CD4-positive, alpha-beta T cell treated with Interleukin-21 for 1 hour (primary cell): ENCODE data around the gene CDY1.
"Not testable (repeated sequence)": the region's sequence is repeated elsewhere in the genome, so short reads cannot be mapped to it uniquely, and the experiment has no call there.

Experiments
- DNase-seq: peaks from one replicate; pipeline ENCODE4 v3.0.0-alpha.2; 2020

Gene CDY1, protein sequence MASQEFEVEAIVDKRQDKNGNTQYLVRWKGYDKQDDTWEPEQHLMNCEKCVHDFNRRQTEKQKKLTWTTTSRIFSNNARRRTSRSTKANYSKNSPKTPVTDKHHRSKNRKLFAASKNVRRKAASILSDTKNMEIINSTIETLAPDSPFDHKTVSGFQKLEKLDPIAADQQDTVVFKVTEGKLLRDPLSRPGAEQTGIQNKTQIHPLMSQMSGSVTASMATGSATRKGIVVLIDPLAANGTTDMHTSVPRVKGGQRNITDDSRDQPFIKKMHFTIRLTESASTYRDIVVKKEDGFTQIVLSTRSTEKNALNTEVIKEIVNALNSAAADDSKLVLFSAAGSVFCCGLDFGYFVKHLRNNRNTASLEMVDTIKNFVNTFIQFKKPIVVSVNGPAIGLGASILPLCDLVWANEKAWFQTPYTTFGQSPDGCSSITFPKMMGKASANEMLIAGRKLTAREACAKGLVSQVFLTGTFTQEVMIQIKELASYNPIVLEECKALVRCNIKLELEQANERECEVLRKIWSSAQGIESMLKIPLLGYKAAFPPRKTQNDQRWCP

GRCh38 chrY:25621817-25622216 is at the start of gene CDY1:
TSS of gene CDY1 (plus strand) at chrY:25622117. CDS start at chrY:25622443, 326 bp downstream.
- not testable (repeated sequence) for DNase-seq

DNA sequence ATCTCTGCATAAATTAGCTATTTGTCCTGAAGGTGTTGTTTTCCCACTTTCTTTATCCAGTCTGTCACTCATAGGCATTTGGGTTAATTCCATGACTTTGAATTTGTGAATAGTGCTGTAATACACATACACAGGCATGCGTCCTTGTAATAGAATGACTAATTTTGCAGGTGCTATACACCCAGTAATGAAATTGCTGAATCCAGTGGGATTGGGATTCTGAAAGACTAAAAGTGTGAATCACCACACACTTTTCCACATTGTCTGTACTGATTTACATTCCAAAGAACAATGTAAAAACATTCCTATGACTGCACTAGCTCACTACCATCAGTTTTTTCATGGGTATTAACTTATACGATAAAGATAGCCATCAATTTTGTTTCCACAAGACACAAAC is 28.6 kb upstream of the CDY1 start:
- not testable (repeated sequence) for DNase-seq

DNA sequence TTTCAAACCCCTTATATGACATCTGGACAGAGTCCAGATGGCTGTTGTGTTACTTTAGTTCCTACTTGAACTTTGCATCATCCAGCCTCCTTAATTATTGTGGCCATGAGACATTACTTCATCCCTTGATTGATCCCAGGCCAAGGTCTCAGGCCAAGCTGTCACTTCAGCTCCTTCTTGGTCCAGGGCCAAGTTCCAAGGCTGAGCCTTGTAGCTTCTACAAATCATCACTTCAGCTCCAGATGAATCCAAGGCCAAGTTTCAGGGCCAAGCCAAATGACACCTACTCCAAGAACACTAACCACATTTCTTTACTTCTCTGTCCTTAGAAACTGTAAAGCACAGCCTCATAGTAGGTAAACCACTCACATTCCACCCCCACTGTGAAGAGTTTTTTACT is 1.7 kb upstream of the CDY1 start:
- not testable (repeated sequence) for DNase-seq

GRCh38 chrY:25626524-25626923 is 4.6 kb downstream of the CDY1 start:
- not testable (repeated sequence) for DNase-seq

DNA sequence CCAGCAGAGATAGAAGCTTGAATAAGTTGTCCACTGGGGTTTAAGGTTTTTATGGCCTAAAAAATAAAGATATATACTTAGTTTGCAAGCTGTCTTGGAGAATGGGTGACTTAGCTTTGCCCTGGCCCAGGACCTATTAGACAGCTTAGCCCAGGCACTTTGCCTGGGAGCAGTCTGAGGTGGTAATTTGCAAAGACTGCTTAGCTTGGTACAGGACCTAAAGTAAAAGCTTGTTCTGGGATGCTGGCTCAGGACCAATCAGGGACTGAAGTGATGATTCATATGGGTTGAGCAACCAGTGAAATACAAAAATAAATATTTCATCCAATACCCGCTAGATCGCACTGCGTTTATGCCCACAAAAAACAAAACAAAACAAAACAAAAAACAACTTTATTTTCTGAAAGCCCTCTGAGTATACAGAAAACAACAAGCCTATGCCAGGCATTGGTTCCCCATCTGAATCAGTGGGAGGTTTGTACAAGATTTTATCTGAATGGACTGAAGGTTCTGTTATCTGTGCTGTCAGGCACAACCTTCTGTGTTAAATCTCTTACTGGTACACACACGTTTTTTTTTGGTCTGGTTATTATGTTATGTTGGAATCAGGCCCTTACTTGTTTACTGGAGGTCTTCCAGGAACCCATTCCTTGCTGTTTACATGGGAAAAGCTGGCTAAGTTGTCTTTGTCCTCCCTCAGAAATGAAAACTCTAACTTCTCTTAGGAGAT is 8.6 kb downstream of the CDY1 start:
- DNase-seq: not testable (repeated sequence)

DNA sequence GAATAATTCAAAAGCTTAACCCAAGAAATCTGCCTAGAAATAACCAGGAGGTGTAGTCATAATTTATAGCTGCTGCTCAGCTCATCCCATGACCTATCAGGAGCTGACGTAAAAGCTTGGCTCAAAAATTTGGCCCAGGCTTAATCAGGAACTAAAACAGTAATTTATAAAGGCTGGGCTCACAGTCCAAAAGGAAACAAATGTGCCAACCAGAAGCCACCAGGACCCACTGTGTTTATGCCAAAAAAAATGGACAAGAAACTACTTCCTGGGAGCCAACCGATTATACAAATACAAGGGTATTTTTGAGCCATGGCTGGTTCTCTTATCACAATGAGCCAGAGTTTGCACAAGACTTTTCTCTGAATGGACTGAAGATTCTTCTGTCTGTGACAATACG is 17.9 kb downstream of the CDY1 start:
- DNase-seq: not testable (repeated sequence)

DNA sequence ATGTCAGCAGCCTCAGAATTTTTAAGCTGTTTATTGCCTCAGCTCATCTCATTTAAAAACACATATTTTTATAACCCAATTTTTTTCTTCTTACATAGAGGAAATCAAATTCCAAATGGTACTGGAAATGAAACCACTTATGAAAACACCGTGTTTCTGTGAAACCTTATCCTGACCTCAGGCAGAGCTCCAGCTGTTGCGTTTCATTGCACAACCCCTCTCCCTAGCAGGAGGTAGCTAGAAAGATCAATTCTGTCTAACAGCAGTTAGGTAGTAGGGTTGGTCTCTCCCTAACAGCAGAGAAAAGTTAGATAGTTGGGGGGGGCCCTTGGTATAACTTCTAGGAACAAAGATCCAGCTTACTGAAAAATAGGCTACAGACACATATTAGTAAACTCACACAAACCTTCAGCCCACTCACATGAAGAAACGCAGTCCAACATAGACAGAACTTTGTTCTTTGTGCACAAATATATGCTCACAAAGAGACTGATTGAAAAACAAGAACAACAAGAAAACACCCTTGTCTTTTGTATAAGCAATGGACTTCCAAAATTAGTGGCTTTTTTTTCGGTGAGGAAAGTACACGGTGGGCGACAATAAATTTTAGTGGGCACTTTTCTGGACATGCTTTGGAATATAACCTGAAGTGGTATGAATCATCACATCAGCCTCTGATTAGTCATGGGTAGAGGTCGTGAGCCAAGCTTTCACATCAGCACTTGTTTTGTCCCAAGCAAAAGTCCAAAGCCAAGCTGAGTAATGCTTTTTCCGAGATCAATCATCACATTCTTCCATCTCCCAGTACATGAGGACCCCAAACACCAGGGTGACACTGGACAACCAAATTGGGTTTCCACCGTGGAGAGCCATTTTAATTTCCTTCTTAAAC is 21.4 kb downstream of the CDY1 start:
- DNase-seq: not testable (repeated sequence)
